Large intestine (tissue), 3 donors: Measurements from ENCODE around the gene PKP2. TPM values are rescaled to one million over a fixed set of nuclear protein-coding genes. Genes with fewer than 3 reads are reported as not detected.

Source experiments
- DNase-seq, 2 donors: peaks; one replicate each; pipeline versions ENCODE4 v3.0.0 to v3.0.0-alpha.2; 2013
- H3K27ac ChIP-seq: one replicate; pipeline ENCODE4 v1.5.1; 2013; ENCODE audit warnings: low read length
- H3K27me3 ChIP-seq: 2 replicates; pipeline ENCODE4 v1.6.1; 2013; ENCODE audit warnings: low read length; ENCODE audit not compliant: control insufficient read depth, insufficient read depth
- H3K36me3 ChIP-seq: 2 replicates; pipeline ENCODE4 v1.6.1; 2013; ENCODE audit warnings: low read length; ENCODE audit not compliant: control insufficient read depth, insufficient read depth
- H3K4me1 ChIP-seq: one replicate; pipeline ENCODE4 v1.6.1; 2013; ENCODE audit warnings: low read length; ENCODE audit not compliant: control insufficient read depth, insufficient read depth
- H3K4me3 ChIP-seq: one replicate; pipeline ENCODE4 v1.5.1; 2013; ENCODE audit warnings: low read length
- H3K9me3 ChIP-seq: one replicate; pipeline ENCODE4 v1.6.1; 2013; ENCODE audit warnings: mild to moderate bottlenecking, low read depth, low read length, moderate library complexity; ENCODE audit not compliant: control insufficient read depth
- WGBS: methylation state at CpG from one replicate; pipeline ENCODE4 v1.1.5; 2013; ENCODE audit warnings: low lambda C conversion rate; ENCODE audit not compliant: insufficient coverage; 5-methylcytosine and 5-hydroxymethylcytosine counted together
- polyA plus RNA-seq: library from polyadenylated mRNA; unstranded; fragments of 120-200 nt; gene quantifications from one replicate; pipeline ENCODE4 v1.2.1, GENCODE V29; 2013

Gene PKP2
- polyA plus RNA-seq, 1 donor, result 37.1 TPM

GRCh38 chr12:32789916-32790315 is 106.7 kb downstream of the PKP2 start:
- no peak for DNase-seq
- H3K9me3 ChIP-seq, result no peaks in the 10 kb centered on the region
- no peak overlapping the region for H3K27ac ChIP-seq
- H3K27me3 ChIP-seq, result no peaks in the 10 kb centered on the region
- peaks cover 17% of the 10 kb centered on the region for H3K36me3 ChIP-seq
- WGBS, result no CpG with 5 or more reads among the region's 2 CpGs
- no peak overlapping the region for H3K4me3 ChIP-seq
- no peaks in the 10 kb centered on the region for H3K4me1 ChIP-seq

- no peaks in the 10 kb centered on the region for H3K4me1 ChIP-seq
- no peak for DNase-seq
- no peak overlapping the region for H3K27ac ChIP-seq
- peaks cover 14% of the 10 kb centered on the region for H3K36me3 ChIP-seq
- H3K4me3 ChIP-seq, result no peak overlapping the region
- no peaks in the 10 kb centered on the region for H3K27me3 ChIP-seq
- H3K9me3 ChIP-seq, result no peaks in the 10 kb centered on the region
Observed at GRCh38 chr12:32789446-32789845, 107.1 kb downstream of the PKP2 start.

GRCh38 chr12:32788405-32788804 is 108.2 kb downstream of the PKP2 start:
- Histone ChIP-seq H3K36me3 (peaks cover 12% of the 10 kb centered on the region), H3K4me3 (no peak overlapping the region), H3K4me1 (no peaks in the 10 kb centered on the region), H3K27me3 (no peaks in the 10 kb centered on the region), H3K27ac (no peak overlapping the region), H3K9me3 (no peaks in the 10 kb centered on the region)
- WGBS, result no CpG with 5 or more reads among the region's 4 CpGs
- DNase-seq, result no peak

GRCh38 chr12:32785557-32785956 is 111.0 kb downstream of the PKP2 start:
- Histone ChIP-seq H3K4me3 (no peak overlapping the region), H3K36me3 (peaks cover 3% of the 10 kb centered on the region), H3K27ac (no peak overlapping the region), H3K27me3 (no peaks in the 10 kb centered on the region), H3K4me1 (no peaks in the 10 kb centered on the region), H3K9me3 (no peaks in the 10 kb centered on the region)
- no CpG with 5 or more reads among the region's 5 CpGs for WGBS
- DNase-seq, result no peak

GRCh38 chr12:32783029-32783428 is 113.5 kb downstream of the PKP2 start:
- no peaks in the 10 kb centered on the region for H3K36me3 ChIP-seq
- no peak for DNase-seq
- no peaks in the 10 kb centered on the region for H3K4me1 ChIP-seq
- H3K9me3 ChIP-seq, result no peaks in the 10 kb centered on the region
- H3K27ac ChIP-seq, result no peak overlapping the region
- H3K27me3 ChIP-seq, result no peaks in the 10 kb centered on the region
- WGBS, result 100% methylated on average over 2 of the region's 3 CpGs
- H3K4me3 ChIP-seq, result no peak overlapping the region

GRCh38 chr12:32780071-32780470 is 116.5 kb downstream of the PKP2 start:
- Histone ChIP-seq H3K4me1 (peaks cover 9% of the 10 kb centered on the region), H3K9me3 (no peaks in the 10 kb centered on the region), H3K36me3 (no peaks in the 10 kb centered on the region), H3K4me3 (no peak overlapping the region), H3K27ac (no peak overlapping the region), H3K27me3 (no peaks in the 10 kb centered on the region)
- DNase-seq, result no peak
- WGBS, result no CpG with 5 or more reads among the region's 1 CpG

GRCh38 chr12:32777691-32778175 is 118.8 kb downstream of the PKP2 start:
- Histone ChIP-seq H3K36me3 (no peaks in the 10 kb centered on the region), H3K27ac (no peak overlapping the region), H3K4me3 (no peak overlapping the region), H3K4me1 (peaks cover 18% of the 10 kb centered on the region), H3K9me3 (no peaks in the 10 kb centered on the region), H3K27me3 (no peaks in the 10 kb centered on the region)
- 80% methylated on average over 2 of the region's 6 CpGs for WGBS
- no peak for DNase-seq

GRCh38 chr12:32777159-32777558 is 119.4 kb downstream of the PKP2 start:
- no peak overlapping the region for H3K4me3 ChIP-seq
- no peak for DNase-seq
- H3K9me3 ChIP-seq, result no peaks in the 10 kb centered on the region
- H3K27ac ChIP-seq, result no peak overlapping the region
- H3K36me3 ChIP-seq, result no peaks in the 10 kb centered on the region
- no peaks in the 10 kb centered on the region for H3K27me3 ChIP-seq
- H3K4me1 ChIP-seq, result peaks cover 20% of the 10 kb centered on the region
- WGBS, result 82% methylated on average over 2 of the region's 5 CpGs

- no peaks in the 10 kb centered on the region for H3K36me3 ChIP-seq
- no peak for DNase-seq
- H3K27ac ChIP-seq, result no peak overlapping the region
- H3K9me3 ChIP-seq, result no peaks in the 10 kb centered on the region
- H3K4me3 ChIP-seq, result no peak overlapping the region
- peaks cover 20% of the 10 kb centered on the region for H3K4me1 ChIP-seq
- H3K27me3 ChIP-seq, result no peaks in the 10 kb centered on the region
- WGBS, result 82% methylated on average over 3 of the region's 4 CpGs
Observed at GRCh38 chr12:32776258-32776657, 120.3 kb downstream of the PKP2 start.

- no peaks in the 10 kb centered on the region for H3K9me3 ChIP-seq
- no peaks in the 10 kb centered on the region for H3K27me3 ChIP-seq
- no peak overlapping the region for H3K4me3 ChIP-seq
- H3K27ac ChIP-seq, result peak overlapping the region; percentile 41
- peak; percentile 45 to 75 for DNase-seq
- WGBS, result 29% methylated on average over 1 of the region's 6 CpGs
- no peaks in the 10 kb centered on the region for H3K36me3 ChIP-seq
- H3K4me1 ChIP-seq, result peaks cover 20% of the 10 kb centered on the region
Observed at GRCh38 chr12:32773691-32774090, 122.9 kb downstream of the PKP2 start.

- no peak overlapping the region for H3K27ac ChIP-seq
- H3K4me3 ChIP-seq, result no peak overlapping the region
- H3K4me1 ChIP-seq, result peaks cover 11% of the 10 kb centered on the region
- H3K9me3 ChIP-seq, result no peaks in the 10 kb centered on the region
- 100% methylated on average over 1 of the region's 1 CpG for WGBS
- DNase-seq, result no peak
- H3K36me3 ChIP-seq, result no peaks in the 10 kb centered on the region
- no peaks in the 10 kb centered on the region for H3K27me3 ChIP-seq
Observed at GRCh38 chr12:32770141-32770540, 126.4 kb downstream of the PKP2 start.
